ENCODE measurements around the gene ATXN3L. TPM values are rescaled to one million over a fixed set of nuclear protein-coding genes. Genes with fewer than 3 reads are reported as not detected.

The ATXN3L gene
- polyA plus RNA-seq, 1 of the 3 experiments (the other 2 are of a cell fraction), result not detected

DNA sequence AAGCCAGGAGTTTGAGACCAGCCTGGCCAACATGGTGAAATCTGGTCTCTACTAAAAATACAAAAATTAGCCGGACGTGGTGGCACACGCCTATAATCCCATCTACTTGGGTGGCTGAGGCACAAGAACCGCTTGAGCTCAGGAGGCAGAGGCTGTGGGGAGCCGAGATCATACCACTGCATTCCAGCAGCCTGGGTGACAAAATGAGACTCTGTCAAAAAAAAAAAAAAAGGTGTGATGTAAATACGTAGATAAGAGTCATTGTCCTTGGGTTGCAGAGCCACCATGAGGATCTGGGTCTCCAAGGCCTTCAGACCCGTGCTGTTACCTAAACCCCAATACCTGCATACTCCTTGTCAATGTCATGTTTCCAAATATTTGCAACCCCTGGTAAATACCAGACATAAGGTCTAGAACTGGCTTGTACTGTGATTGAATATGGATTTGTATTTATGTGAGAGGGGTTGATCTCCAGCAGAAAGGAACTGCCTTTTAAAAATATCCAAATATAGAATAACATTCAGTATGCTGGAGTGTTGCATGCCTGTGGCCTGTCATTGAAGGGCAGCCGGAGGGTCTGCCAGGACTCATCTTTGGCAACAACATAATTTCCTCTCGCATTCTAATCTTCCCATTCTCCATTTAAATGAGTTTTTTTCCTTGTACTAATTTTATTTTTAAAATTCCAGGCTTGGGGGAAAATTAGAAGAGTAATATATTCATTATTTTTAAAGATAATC, 40.4 kb downstream of the ATXN3L start (continued):
- TF ChIP-seq TEAD4 (IDR thresholded peaks at IDR 0.05; ENCODE audit: borderline replicate concordance, insufficient read depth) (no peak), SIN3A (IDR thresholded peaks at IDR 0.05; ENCODE audit: borderline replicate concordance, low read depth, low read length) (no peak), RCOR1 (IDR thresholded peaks at IDR 0.05; ENCODE audit: low read length) (no peak), JUND (IDR thresholded peaks at IDR 0.05) (peak; percentile 15; the same call in 1 of the 2 replicates), MXI1 (IDR thresholded peaks at IDR 0.05; ENCODE audit: low read depth, low read length) (no peak), SMC3 (IDR thresholded peaks at IDR 0.05; ENCODE audit: low read depth, low read length) (no peak), NFIC (IDR thresholded peaks at IDR 0.05; ENCODE audit: borderline replicate concordance) (peak; percentile 11; the same call in 1 of the 2 replicates), GATA2 (CRISPR knock-in tag; IDR thresholded peaks at IDR 0.05) (no peak)
- TF ChIP-seq, protein P1, sequence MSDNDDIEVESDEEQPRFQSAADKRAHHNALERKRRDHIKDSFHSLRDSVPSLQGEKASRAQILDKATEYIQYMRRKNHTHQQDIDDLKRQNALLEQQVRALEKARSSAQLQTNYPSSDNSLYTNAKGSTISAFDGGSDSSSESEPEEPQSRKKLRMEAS (IDR thresholded peaks at IDR 0.05; ENCODE audit: low read depth), result no peak
- TF ChIP-seq, protein P2, sequence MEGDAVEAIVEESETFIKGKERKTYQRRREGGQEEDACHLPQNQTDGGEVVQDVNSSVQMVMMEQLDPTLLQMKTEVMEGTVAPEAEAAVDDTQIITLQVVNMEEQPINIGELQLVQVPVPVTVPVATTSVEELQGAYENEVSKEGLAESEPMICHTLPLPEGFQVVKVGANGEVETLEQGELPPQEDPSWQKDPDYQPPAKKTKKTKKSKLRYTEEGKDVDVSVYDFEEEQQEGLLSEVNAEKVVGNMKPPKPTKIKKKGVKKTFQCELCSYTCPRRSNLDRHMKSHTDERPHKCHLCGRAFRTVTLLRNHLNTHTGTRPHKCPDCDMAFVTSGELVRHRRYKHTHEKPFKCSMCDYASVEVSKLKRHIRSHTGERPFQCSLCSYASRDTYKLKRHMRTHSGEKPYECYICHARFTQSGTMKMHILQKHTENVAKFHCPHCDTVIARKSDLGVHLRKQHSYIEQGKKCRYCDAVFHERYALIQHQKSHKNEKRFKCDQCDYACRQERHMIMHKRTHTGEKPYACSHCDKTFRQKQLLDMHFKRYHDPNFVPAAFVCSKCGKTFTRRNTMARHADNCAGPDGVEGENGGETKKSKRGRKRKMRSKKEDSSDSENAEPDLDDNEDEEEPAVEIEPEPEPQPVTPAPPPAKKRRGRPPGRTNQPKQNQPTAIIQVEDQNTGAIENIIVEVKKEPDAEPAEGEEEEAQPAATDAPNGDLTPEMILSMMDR (IDR thresholded peaks at IDR 0.05), result no peak

DNA sequence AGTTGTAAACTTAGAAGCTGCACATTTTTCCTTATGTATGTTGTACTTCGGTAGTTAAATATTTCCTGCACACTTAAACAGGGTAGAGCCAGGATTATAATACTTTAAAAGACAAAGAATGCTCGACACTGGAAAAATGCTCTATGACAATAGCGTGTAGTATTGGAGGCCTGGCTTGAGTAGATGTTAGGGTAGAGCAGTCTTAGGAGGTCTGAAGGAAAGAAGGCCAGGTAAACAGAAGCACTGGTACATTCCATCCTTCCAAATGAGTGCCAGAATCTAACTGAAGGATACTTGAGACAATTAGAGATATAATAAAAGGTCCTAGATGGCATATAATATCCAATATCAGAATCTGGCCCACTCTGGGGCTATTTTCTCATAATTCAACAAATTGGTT, 42.3 kb downstream of the ATXN3L start:
- Histone ChIP-seq H3K4me3 (ENCODE audit: low read depth in 2 of 2, low read length in 1 of 2) (no peak overlapping the region), H3F3A (replicated peaks; ENCODE audit: insufficient read depth) (peaks cover 12% of the 10 kb centered on the region), H3K9me3 (no peaks in the 10 kb centered on the region), H3K9ac (no peak overlapping the region), H2AFZ (ENCODE audit: low read depth) (no peak overlapping the region), H3K27ac (ENCODE audit: low read depth in 2 of 2, low read length in 1 of 2) (peak overlapping the region; percentile 50 to 90; a peak in 2 of 4 replicates), H3K27me3 (ENCODE audit: insufficient read depth) (no peaks in the 10 kb centered on the region), H3K36me3 (replicated peaks in 1 of 2; ENCODE audit: control insufficient read depth in 1 of 2, insufficient read depth in 2 of 2, low read length in 1 of 2) (peaks cover 0 to 6% of the 10 kb centered on the region in 2 experiments), H3K4me1 (ENCODE audit: control insufficient read depth in 1 of 2, insufficient read depth in 2 of 2, low read depth in 1 of 2, low read length in 1 of 2) (peaks cover 0 to 4% of the 10 kb centered on the region in 2 experiments; a peak in 3 of 4 replicates), H3K79me2 (ENCODE audit: insufficient read depth) (peaks cover 88% of the 10 kb centered on the region), H3K4me2 (no peak overlapping the region), H4K20me1 (ENCODE audit: insufficient read depth) (no peaks in the 10 kb centered on the region), H3K9me2 (no peaks in the 10 kb centered on the region)
- WGBS (ENCODE audit: low lambda C conversion rate), result 60% methylated on average over 3 of the region's 3 CpGs
- DNase-seq, result no peak
- POLR2A ChIA-PET, result no interaction called here
- no peak for TF ChIP-seq RFX5 (IDR thresholded peaks at IDR 0.05; ENCODE audit: low read length)
- CTCF ChIA-PET, result interaction anchor here (0.5 kb wide), 1 partner anchor 176 kb away, joined by 3 read pairs; no protein-coding TSS in a partner anchor

DNA sequence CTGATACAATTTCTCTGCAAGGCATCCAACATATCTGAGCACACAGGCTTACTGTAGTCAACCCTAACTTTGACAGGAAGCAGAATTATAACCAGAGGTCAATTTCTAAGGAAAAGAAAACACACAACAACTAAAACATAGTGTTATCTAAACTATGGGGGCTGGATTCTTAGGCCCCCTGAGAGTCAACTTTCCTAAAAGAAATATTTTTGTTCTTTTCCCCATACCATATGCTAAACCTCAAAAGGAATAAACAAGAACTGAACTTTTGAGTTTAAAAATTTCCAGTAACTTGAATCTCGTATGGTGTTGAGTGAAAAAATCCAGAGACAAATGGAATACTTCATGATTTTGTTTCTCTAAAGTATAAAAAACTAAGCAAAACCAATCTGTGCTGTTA, 42.9 kb downstream of the ATXN3L start:
- Histone ChIP-seq H3K4me1 (ENCODE audit: control insufficient read depth in 1 of 2, insufficient read depth in 2 of 2, low read depth in 1 of 2, low read length in 1 of 2) (peaks cover 0 to 4% of the 10 kb centered on the region in 2 experiments; a peak in 3 of 4 replicates), H3K9me3 (no peaks in the 10 kb centered on the region), H3K9me2 (no peaks in the 10 kb centered on the region), H3K9ac (no peak overlapping the region), H3K4me2 (no peak overlapping the region), H3K36me3 (replicated peaks in 1 of 2; ENCODE audit: control insufficient read depth in 1 of 2, insufficient read depth in 2 of 2, low read length in 1 of 2) (peaks cover 0 to 6% of the 10 kb centered on the region in 2 experiments), H3K27ac (ENCODE audit: low read depth in 2 of 2, low read length in 1 of 2) (peak overlapping the region; percentile 36 to 50; a peak in 2 of 4 replicates), H3K27me3 (ENCODE audit: insufficient read depth) (no peaks in the 10 kb centered on the region), H4K20me1 (ENCODE audit: insufficient read depth) (no peaks in the 10 kb centered on the region), H3K4me3 (ENCODE audit: low read depth in 2 of 2, low read length in 1 of 2) (no peak overlapping the region), H2AFZ (ENCODE audit: low read depth) (no peak overlapping the region), H3K79me2 (ENCODE audit: insufficient read depth) (peaks cover 83% of the 10 kb centered on the region), H3F3A (replicated peaks; ENCODE audit: insufficient read depth) (peaks cover 17% of the 10 kb centered on the region)
- ChIA-PET POLR2A (no interaction called here), CTCF (no interaction called here)
- WGBS (ENCODE audit: low lambda C conversion rate), result 61% methylated on average over 1 of the region's 1 CpG
- no peak for DNase-seq
- TF ChIP-seq TCF12 (IDR thresholded peaks at IDR 0.05), result no peak
- no peak for TF ChIP-seq RCOR1 (IDR thresholded peaks at IDR 0.05; ENCODE audit: low read length)
- no peak for TF ChIP-seq TEAD4 (IDR thresholded peaks at IDR 0.05; ENCODE audit: borderline replicate concordance, insufficient read depth)
- TF ChIP-seq MXI1 (IDR thresholded peaks at IDR 0.05; ENCODE audit: low read depth, low read length), result no peak
- no peak for TF ChIP-seq EZH2phosphoT487 (IDR thresholded peaks at IDR 0.05; ENCODE audit: borderline replicate concordance, low read depth)
- TF ChIP-seq FOSL2 (IDR thresholded peaks at IDR 0.05; ENCODE audit: borderline replicate concordance, low read depth), result no peak
- no peak for TF ChIP-seq MEF2A (IDR thresholded peaks at IDR 0.05; ENCODE audit: borderline replicate concordance, low read depth)
- no peak for TF ChIP-seq SIN3A (IDR thresholded peaks at IDR 0.05; ENCODE audit: borderline replicate concordance, low read depth, low read length)
- TF ChIP-seq, protein P3, sequence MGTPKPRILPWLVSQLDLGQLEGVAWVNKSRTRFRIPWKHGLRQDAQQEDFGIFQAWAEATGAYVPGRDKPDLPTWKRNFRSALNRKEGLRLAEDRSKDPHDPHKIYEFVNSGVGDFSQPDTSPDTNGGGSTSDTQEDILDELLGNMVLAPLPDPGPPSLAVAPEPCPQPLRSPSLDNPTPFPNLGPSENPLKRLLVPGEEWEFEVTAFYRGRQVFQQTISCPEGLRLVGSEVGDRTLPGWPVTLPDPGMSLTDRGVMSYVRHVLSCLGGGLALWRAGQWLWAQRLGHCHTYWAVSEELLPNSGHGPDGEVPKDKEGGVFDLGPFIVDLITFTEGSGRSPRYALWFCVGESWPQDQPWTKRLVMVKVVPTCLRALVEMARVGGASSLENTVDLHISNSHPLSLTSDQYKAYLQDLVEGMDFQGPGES (IDR thresholded peaks at IDR 0.05; ENCODE audit: low read depth, low read length), result no peak
- no peak for TF ChIP-seq NFIC (IDR thresholded peaks at IDR 0.05; ENCODE audit: borderline replicate concordance)
- TF ChIP-seq RXRA (IDR thresholded peaks at IDR 0.05; ENCODE audit: borderline replicate concordance, low read depth), result no peak

All from SK-N-SH (cell line).